ENCODE measurements around the gene ERBB4.

DNA sequence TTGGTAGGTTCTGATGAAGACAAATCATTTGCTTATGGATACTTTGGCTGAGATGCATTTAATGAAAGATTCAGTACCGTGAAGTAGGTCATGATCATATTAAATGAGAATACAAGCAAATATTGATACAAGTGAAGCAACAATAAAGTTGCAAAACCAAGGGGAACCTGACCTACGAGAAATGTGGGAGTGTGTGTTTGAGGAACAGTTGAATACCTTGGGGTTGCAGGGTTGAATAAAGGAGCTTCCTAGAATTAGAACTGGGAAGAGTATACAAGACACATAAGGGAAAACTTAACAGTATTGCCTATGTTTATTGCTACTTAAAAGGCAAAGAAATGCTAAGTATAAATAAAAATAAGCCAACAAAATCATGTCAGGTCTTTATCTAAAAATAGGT, 702.9 kb downstream of the ERBB4 start:
- TF ChIP-seq CTCF (IDR thresholded peaks at IDR 0.05): no peak
- no peak for TF ChIP-seq POLR2A (IDR thresholded peaks at IDR 0.05)
